ENCODE data around the gene TRPT1. TPM values are rescaled to one million over a fixed set of nuclear protein-coding genes. Genes with fewer than 3 reads are reported as not detected.

Gene TRPT1
- polyA plus RNA-seq, 1 donor: 38.3 TPM

- Histone ChIP-seq H3K9me3 (ENCODE audit: control insufficient read depth, low read depth, low read length) (no peaks in the 10 kb centered on the region), H3K27me3 (ENCODE audit: control insufficient read depth, insufficient read depth, low read length) (no peaks in the 10 kb centered on the region), H3K4me1 (ENCODE audit: control insufficient read depth, insufficient read depth, low read length) (peaks cover 17% of the 10 kb centered on the region), H3K27ac (ENCODE audit: low read length) (no peak overlapping the region), H3K4me3 (ENCODE audit: low read length) (no peak overlapping the region), H3K36me3 (ENCODE audit: control insufficient read depth, insufficient read depth, low read length) (peaks cover 74% of the 10 kb centered on the region)
- WGBS (ENCODE audit: insufficient coverage, low lambda C conversion rate): no CpG with 5 or more reads among the region's 35 CpGs
- no peak for DNase-seq
Measured at GRCh38 chr11:64265176-64266160, 39.5 kb upstream of the TRPT1 start.

- DNase-seq: no peak
- Histone ChIP-seq H3K4me3 (ENCODE audit: low read length) (no peak overlapping the region), H3K27ac (ENCODE audit: low read length) (no peak overlapping the region), H3K9me3 (ENCODE audit: control insufficient read depth, low read depth, low read length) (no peaks in the 10 kb centered on the region), H3K27me3 (ENCODE audit: control insufficient read depth, insufficient read depth, low read length) (no peaks in the 10 kb centered on the region), H3K36me3 (ENCODE audit: control insufficient read depth, insufficient read depth, low read length) (peaks cover 85% of the 10 kb centered on the region), H3K4me1 (ENCODE audit: control insufficient read depth, insufficient read depth, low read length) (peaks cover 20% of the 10 kb centered on the region)
- WGBS (ENCODE audit: insufficient coverage, low lambda C conversion rate): no CpG with 5 or more reads among the region's 10 CpGs
Measured at GRCh38 chr11:64264371-64264852, 38.4 kb upstream of the TRPT1 start.

DNA sequence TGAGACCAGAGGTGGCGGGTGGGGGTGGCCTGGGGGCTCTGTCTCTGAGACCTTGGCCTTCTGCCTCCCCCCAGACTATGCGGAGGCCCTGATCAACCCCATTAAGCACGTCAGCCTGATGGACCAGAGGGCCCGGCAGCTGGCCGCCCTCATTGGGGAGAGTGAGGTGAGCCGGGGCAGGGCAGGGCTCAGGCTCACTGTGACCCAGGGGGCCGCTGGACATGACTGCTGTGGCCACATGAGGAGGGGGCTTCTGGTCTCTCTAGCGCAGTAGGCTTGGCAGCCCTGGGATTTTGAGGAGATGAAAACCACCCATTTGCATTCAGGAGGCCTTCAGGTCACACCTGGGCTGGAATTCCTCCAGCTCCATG lies 37.9 kb upstream of the TRPT1 start:
- WGBS (ENCODE audit: insufficient coverage, low lambda C conversion rate): no CpG with 5 or more reads among the region's 8 CpGs
- no peak overlapping the region for H3K4me3 ChIP-seq (ENCODE audit: low read length)
- H3K27me3 ChIP-seq (ENCODE audit: control insufficient read depth, insufficient read depth, low read length): no peaks in the 10 kb centered on the region
- H3K36me3 ChIP-seq (ENCODE audit: control insufficient read depth, insufficient read depth, low read length): peaks cover 90% of the 10 kb centered on the region
- H3K4me1 ChIP-seq (ENCODE audit: control insufficient read depth, insufficient read depth, low read length): peaks cover 19% of the 10 kb centered on the region
- no peak overlapping the region for H3K27ac ChIP-seq (ENCODE audit: low read length)
- no peak for DNase-seq
- H3K9me3 ChIP-seq (ENCODE audit: control insufficient read depth, low read depth, low read length): no peaks in the 10 kb centered on the region

DNA sequence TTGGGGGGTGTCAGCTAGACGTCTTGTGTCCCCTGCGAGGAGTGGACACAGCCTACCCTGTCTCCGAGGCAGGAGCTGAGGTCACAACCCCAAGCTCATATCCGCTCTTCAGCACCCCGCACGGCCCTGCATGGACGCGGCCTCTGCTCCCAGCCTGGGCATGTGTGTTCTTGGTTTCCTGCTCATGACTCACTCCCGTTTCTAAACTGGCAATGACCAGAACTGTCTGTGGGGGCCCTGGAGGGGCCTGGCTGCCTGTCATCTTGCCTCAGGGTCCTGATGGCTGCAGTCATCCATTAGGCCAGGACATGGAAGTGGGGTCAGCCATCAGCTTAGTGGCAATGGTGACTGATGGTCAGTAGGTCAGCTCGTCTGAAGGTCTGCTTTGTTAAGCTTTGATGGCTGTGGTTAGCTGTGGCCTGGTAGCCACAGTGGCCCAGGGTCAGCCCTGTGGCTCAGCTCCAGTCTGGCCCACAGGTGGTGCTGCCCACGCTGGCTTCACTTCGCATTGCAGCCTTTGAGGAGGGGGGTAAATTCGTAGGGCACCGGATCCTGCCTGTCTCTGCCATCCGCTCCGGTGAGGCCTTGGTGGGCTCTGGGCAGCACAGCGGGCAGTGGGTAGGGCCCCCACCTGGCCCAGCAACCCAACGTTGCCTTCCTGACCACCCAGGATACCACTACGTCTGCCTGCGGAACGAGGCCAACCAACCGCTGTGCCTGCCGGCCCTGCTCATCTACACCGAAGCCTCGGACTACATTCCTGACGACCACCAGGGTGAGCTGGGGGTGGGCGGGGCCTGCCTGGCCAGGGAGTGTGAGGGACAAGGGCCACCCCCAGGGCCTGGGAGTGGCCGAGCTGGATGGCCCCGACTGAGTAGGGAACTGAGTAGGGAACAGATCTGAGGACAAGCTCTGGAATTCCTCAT lies 37.3 kb upstream of the TRPT1 start:
- H3K27me3 ChIP-seq (ENCODE audit: control insufficient read depth, insufficient read depth, low read length): no peaks in the 10 kb centered on the region
- WGBS (ENCODE audit: insufficient coverage, low lambda C conversion rate): 80% methylated on average over 2 of the region's 29 CpGs
- H3K9me3 ChIP-seq (ENCODE audit: control insufficient read depth, low read depth, low read length): no peaks in the 10 kb centered on the region
- no peak overlapping the region for H3K27ac ChIP-seq (ENCODE audit: low read length)
- H3K4me3 ChIP-seq (ENCODE audit: low read length): no peak overlapping the region
- H3K36me3 ChIP-seq (ENCODE audit: control insufficient read depth, insufficient read depth, low read length): peaks cover 94% of the 10 kb centered on the region
- DNase-seq: no peak
- peaks cover 13% of the 10 kb centered on the region for H3K4me1 ChIP-seq (ENCODE audit: control insufficient read depth, insufficient read depth, low read length)

DNA sequence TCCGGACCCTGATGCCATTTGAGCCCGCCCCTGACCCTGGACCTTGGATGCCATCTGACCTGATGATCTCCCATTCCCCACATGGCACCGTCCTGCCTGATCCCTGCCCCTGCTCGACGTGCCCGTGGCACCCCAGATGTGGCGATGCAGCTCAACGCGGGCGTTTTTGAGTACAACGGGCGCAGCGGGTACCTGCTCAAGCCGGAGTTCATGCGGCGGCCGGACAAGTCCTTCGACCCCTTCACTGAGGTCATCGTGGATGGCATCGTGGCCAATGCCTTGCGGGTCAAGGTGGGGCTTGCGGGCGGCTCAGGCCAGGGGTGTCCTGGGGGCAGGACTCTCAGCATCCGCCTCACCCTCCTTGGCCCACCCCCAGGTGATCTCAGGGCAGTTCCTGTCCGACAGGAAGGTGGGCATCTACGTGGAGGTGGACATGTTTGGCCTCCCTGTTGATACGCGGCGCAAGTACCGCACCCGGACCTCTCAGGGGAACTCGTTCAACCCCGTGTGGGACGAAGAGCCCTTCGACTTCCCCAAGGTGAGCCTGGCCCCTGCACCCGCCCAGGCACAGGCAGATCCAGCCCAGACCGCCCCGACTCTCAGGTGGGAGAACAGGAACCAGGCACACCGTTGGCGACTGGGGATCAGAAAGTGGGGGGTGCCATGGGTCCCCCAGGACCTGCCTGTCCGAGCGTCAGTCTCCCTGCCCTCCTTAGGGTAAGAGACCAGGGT lies 36.5 kb upstream of the TRPT1 start:
- DNase-seq: no peak
- Histone ChIP-seq H3K36me3 (ENCODE audit: control insufficient read depth, insufficient read depth, low read length) (peaks cover 92% of the 10 kb centered on the region), H3K27me3 (ENCODE audit: control insufficient read depth, insufficient read depth, low read length) (no peaks in the 10 kb centered on the region), H3K4me3 (ENCODE audit: low read length) (no peak overlapping the region), H3K9me3 (ENCODE audit: control insufficient read depth, low read depth, low read length) (no peaks in the 10 kb centered on the region), H3K27ac (ENCODE audit: low read length) (no peak overlapping the region), H3K4me1 (ENCODE audit: control insufficient read depth, insufficient read depth, low read length) (peaks cover 5% of the 10 kb centered on the region)
- no CpG with 5 or more reads among the region's 42 CpGs for WGBS (ENCODE audit: insufficient coverage, low lambda C conversion rate)

GRCh38 chr11:64261556-64262080 lies 35.6 kb upstream of the TRPT1 start:
- Histone ChIP-seq H3K27ac (ENCODE audit: low read length) (no peak overlapping the region), H3K36me3 (ENCODE audit: control insufficient read depth, insufficient read depth, low read length) (peaks cover 93% of the 10 kb centered on the region), H3K9me3 (ENCODE audit: control insufficient read depth, low read depth, low read length) (no peaks in the 10 kb centered on the region), H3K4me1 (ENCODE audit: control insufficient read depth, insufficient read depth, low read length) (peaks cover 5% of the 10 kb centered on the region), H3K4me3 (ENCODE audit: low read length) (no peak overlapping the region), H3K27me3 (ENCODE audit: control insufficient read depth, insufficient read depth, low read length) (no peaks in the 10 kb centered on the region)
- WGBS (ENCODE audit: insufficient coverage, low lambda C conversion rate): no CpG with 5 or more reads among the region's 18 CpGs
- DNase-seq: no peak

- Histone ChIP-seq H3K27ac (ENCODE audit: low read length) (no peak overlapping the region), H3K4me1 (ENCODE audit: control insufficient read depth, insufficient read depth, low read length) (peaks cover 5% of the 10 kb centered on the region), H3K27me3 (ENCODE audit: control insufficient read depth, insufficient read depth, low read length) (no peaks in the 10 kb centered on the region), H3K4me3 (ENCODE audit: low read length) (no peak overlapping the region), H3K9me3 (ENCODE audit: control insufficient read depth, low read depth, low read length) (no peaks in the 10 kb centered on the region), H3K36me3 (ENCODE audit: control insufficient read depth, insufficient read depth, low read length) (peaks cover 93% of the 10 kb centered on the region)
- WGBS (ENCODE audit: insufficient coverage, low lambda C conversion rate): no CpG with 5 or more reads among the region's 6 CpGs
- no peak for DNase-seq
Measured at GRCh38 chr11:64260147-64260708, 34.2 kb upstream of the TRPT1 start.

- WGBS (ENCODE audit: insufficient coverage, low lambda C conversion rate): no CpG with 5 or more reads among the region's 4 CpGs
- H3K27ac ChIP-seq (ENCODE audit: low read length): no peak overlapping the region
- DNase-seq: no peak
- H3K4me3 ChIP-seq (ENCODE audit: low read length): no peak overlapping the region
- no peaks in the 10 kb centered on the region for H3K9me3 ChIP-seq (ENCODE audit: control insufficient read depth, low read depth, low read length)
- H3K36me3 ChIP-seq (ENCODE audit: control insufficient read depth, insufficient read depth, low read length): peaks cover 94% of the 10 kb centered on the region
- H3K27me3 ChIP-seq (ENCODE audit: control insufficient read depth, insufficient read depth, low read length): no peaks in the 10 kb centered on the region
- H3K4me1 ChIP-seq (ENCODE audit: control insufficient read depth, insufficient read depth, low read length): peaks cover 5% of the 10 kb centered on the region
Measured at GRCh38 chr11:64259533-64260067, 33.6 kb upstream of the TRPT1 start.

- no CpG with 5 or more reads among the region's 32 CpGs for WGBS (ENCODE audit: insufficient coverage, low lambda C conversion rate)
- no peak for DNase-seq
- H3K36me3 ChIP-seq (ENCODE audit: control insufficient read depth, insufficient read depth, low read length): peaks cover 94% of the 10 kb centered on the region
- H3K9me3 ChIP-seq (ENCODE audit: control insufficient read depth, low read depth, low read length): no peaks in the 10 kb centered on the region
- no peaks in the 10 kb centered on the region for H3K27me3 ChIP-seq (ENCODE audit: control insufficient read depth, insufficient read depth, low read length)
- H3K4me3 ChIP-seq (ENCODE audit: low read length): no peak overlapping the region
- no peak overlapping the region for H3K27ac ChIP-seq (ENCODE audit: low read length)
- peaks cover 9% of the 10 kb centered on the region for H3K4me1 ChIP-seq (ENCODE audit: control insufficient read depth, insufficient read depth, low read length)
Measured at GRCh38 chr11:64258946-64259532, 33.1 kb upstream of the TRPT1 start.
